IPS-18c (cell line): Measurements from ENCODE around the gene TOM1.

ENCODE experiments used
- H3K4me3 ChIP-seq: 2 replicates; pipeline ENCODE4 v1.7.0; 2013; ENCODE audit warnings: low read depth, mild to moderate bottlenecking, low read length, moderate library complexity; ENCODE audit not compliant: insufficient read depth
- H3K9me3 ChIP-seq: one replicate; pipeline ENCODE4 v1.6.1; 2013; ENCODE audit warnings: mild to moderate bottlenecking, low read length, moderate library complexity; ENCODE audit not compliant: control insufficient read depth, insufficient read depth

Gene TOM1

DNA sequence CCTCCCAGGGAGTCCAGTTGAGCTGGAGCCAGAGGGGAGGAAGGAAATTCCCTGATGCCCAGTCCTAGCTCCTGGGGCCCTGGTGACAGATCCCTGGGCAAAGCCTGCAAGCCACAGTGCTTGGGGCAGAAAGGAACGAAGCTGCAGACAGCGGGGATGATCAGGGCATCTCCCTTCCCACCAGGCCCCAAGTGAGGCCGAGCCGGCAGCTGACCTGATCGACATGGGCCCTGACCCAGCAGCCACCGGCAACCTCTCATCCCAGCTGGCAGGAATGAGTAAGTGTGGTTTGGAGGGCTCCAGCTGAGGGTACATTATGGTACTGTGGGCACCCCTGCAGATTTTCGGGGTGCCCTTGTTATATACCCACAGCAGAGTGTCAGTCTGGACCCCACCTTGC, 33.5 kb downstream of the TOM1 start:
- no peak overlapping the region for H3K4me3 ChIP-seq
- no peaks in the 10 kb centered on the region for H3K9me3 ChIP-seq

DNA sequence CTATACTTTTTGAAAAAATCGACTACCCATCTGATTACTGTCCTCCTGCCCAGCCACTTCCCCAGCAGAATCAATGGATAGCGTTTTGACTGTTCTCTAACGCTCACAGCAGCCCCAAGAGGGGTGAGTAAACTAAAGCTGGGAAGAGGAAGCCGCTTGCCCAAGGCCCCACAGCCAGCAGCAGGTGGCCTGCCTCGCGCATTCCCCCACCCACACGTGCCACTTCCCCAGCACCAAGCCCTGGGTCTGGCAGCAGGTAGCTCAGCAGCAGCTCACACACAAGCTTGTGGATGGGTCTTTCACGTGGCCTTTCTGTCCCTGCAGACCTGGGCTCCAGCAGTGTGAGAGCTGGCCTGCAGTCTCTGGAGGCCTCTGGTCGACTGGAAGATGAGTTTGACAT, 34.3 kb downstream of the TOM1 start:
- Histone ChIP-seq H3K4me3 (no peak overlapping the region), H3K9me3 (no peaks in the 10 kb centered on the region)

- no peaks in the 10 kb centered on the region for H3K9me3 ChIP-seq
- no peak overlapping the region for H3K4me3 ChIP-seq
Observed at GRCh38 chr22:35335468-35335867, 35.8 kb downstream of the TOM1 start.

- H3K9me3 ChIP-seq = no peaks in the 10 kb centered on the region
- no peak overlapping the region for H3K4me3 ChIP-seq
Observed at GRCh38 chr22:35335936-35336781, 36.5 kb downstream of the TOM1 start.

DNA sequence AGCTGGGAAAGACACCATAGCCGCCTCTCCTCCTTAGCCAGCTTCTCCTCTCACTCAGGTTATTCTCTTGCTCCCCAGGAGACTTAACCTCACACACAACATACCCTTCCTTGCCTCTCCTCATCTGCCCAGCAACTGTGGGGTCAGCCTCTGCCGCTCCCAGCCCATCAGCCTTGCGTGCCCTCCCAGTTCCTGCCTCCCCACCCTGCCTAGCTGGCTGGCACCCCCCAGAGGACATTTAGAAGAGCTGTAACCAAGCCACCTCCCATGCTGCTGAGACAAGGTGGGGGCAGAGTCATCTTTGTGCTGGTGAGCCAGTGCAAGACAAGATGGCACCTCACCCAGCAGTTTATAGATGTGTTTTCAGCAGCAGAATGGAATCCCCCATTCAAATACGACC, 38.2 kb downstream of the TOM1 start:
- Histone ChIP-seq H3K4me3 (no peak overlapping the region), H3K9me3 (no peaks in the 10 kb centered on the region)

DNA sequence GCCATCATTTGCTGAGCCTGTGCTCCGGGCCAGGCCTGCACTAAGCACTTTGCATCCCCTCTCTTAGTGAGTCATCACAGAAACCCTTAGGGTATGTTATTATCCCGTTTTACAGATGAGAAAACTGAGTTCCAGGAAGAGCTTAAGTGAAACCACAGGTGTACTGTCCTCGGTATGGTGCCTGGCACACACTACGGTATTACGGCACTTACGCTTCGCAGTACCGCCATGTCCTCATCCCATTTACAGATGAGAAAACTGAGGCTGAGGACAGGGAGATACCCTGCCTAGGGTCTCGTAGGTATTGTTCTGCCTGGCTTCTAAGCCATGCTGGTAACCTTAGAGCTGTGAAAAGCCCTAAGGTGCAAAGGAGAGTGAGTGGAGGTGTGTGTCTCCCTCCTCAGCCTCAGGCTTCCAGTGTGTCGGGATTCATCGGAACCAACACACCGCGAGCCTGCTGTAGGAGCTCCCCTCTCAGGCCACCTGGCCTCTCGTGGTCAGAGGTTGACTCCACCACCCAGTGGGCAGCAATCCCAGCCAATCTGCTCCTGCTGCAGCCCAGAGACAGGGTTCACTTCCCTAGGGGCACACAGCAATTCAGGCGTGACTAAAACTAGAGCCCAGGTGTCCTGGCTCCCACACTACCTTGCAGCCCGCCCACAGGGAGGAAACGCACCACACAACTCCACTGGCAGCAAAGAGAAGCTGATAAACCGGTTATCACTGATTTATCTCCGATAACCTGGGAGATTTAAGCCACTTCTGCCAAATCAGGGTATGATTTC, 41.6 kb downstream of the TOM1 start:
- Histone ChIP-seq H3K9me3 (no peaks in the 10 kb centered on the region), H3K4me3 (no peak overlapping the region)

- H3K4me3 ChIP-seq = no peak overlapping the region
Observed at GRCh38 chr22:35342390-35342789, 42.7 kb downstream of the TOM1 start.

DNA sequence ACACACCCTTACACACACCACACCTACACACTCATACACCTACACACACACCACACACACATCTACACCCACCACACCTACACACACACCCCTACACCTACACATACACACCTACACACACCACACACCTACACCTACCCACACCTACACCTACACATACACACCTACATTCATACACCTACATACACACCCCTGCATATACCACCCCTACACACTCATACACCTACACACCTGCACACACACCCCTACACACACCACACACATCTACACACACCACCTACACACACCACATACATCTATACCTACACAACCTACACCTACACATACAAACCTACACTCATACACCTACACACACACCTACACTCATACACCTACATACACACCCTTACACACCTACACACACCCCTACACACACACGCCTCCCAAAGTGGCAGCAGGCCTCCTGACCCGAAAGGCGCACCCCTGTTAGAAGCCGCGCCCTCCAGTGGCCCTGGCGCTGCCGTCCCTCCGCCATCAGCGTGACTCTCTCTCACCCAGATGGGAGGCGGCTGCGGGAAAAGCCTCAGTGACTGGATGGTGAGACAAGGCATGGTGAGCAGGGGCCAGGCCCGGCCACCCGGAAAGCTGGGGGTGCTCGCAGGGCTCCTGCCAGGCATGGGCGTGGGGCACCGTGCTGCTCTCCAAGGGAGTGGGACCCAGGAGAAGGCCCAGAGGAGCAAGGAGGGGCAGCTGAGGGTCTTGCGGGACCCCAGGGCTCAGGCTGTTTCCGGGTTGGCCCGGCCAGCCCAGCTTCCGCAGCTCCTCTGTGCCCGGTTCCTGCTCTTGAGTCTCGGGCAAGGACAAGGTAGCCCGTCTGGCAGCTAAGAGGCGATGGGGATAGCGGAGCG, 44.2 kb downstream of the TOM1 start:
- H3K4me3 ChIP-seq = no peak overlapping the region
- peaks cover under 1% of the 10 kb centered on the region for H3K9me3 ChIP-seq

More at GRCh38 chr22:35342390-35342789, 42.7 kb downstream of the TOM1 start:
- no peaks in the 10 kb centered on the region for H3K9me3 ChIP-seq

DNA sequence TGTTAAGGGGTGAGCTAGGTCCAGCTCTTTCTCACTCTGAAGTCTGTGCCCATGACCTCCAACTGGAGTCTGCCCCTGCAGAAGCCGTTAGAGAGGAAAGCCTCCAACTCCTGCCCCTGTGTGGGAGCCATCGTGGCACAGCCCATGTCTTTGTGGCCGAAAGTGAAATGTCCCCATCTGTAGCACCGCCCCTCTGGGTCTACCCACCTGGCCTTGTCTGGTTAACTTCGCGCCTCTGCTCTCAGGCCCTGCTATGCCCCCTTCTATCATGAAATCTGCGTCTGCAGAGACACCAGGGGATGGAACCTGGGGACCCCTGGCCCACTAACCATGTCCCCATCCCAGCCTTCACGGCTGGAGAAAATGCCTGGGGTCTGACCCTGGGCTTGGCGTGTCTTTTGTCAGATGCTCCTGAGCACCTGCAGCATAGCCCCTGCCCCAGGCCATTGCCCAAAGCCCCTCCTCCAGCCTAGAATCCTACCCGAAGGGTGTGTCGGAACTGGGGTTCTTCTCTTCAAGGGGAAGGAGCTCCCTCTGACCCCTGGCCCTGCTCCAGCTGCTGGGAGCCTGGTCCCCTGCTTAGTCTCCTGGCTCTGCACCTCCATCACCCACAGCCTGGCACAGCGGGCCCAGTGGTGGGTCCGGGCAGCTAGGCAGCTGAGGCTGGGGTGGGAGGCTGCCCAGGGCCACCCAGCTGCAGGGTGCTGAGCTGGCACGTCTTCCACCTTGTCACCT, 45.4 kb downstream of the TOM1 start:
- peaks cover 2% of the 10 kb centered on the region for H3K9me3 ChIP-seq
- no peak overlapping the region for H3K4me3 ChIP-seq

DNA sequence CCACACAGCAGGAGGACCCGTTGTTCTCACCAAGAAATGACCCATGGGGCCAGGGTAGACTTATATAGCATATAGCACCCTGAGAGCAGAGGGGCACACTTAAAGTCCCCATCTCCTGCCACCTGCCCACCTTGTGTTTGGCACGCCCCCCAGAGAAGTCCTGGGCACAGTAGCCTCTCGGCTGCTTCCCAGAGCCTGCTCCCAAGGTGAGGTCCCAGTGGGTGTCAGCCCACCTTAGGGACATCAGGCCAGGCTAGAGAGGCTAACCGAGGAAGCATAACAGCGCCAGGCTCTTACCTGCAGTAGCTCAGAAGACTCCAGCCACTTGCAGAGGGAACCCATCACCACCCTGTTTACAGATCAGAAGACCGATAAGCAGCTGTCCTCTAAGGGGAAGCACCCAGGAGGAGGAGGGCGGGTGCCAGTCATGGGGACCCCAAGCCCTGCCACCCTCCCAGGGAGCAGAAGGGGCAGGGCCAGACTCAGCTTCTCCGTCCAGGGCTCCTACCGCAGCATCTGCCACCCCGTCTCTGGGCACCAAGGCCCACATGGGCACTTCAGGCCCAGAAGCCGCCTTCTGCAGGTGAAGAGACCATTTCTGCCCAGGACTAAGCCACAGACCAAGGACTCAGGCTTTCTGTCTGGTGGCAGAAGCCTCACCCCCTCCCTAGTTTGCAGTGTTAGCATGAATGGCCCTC, 46.3 kb downstream of the TOM1 start:
- Histone ChIP-seq H3K9me3 (peaks cover 2% of the 10 kb centered on the region), H3K4me3 (no peak overlapping the region)

- peaks cover 2% of the 10 kb centered on the region for H3K9me3 ChIP-seq
Observed at GRCh38 chr22:35346596-35347220, 47.0 kb downstream of the TOM1 start.

DNA sequence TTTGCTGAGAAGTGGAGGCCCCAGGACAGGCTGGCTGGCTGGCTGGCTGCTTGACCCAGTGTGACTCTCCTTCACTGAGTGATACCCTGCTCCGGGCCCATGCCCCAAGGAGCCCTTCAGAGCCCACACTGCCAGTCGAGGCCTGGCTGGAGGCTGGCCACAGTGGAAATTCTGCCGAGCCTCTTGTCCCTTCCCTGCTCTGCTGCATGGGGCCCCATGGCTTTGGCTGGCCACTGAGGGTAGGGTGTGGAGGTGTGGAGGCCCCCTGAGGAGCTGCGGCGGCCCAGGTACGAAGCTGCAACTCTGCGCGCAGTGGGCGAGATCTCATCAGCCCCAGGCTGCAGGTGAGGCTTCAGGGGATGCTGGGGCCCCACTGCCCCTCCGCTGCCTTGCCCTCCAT, 47.8 kb downstream of the TOM1 start:
- H3K4me3 ChIP-seq = no peak overlapping the region
- H3K9me3 ChIP-seq = peaks cover 2% of the 10 kb centered on the region

More at GRCh38 chr22:35346596-35347220, 47.0 kb downstream of the TOM1 start:
- no peak overlapping the region for H3K4me3 ChIP-seq

DNA sequence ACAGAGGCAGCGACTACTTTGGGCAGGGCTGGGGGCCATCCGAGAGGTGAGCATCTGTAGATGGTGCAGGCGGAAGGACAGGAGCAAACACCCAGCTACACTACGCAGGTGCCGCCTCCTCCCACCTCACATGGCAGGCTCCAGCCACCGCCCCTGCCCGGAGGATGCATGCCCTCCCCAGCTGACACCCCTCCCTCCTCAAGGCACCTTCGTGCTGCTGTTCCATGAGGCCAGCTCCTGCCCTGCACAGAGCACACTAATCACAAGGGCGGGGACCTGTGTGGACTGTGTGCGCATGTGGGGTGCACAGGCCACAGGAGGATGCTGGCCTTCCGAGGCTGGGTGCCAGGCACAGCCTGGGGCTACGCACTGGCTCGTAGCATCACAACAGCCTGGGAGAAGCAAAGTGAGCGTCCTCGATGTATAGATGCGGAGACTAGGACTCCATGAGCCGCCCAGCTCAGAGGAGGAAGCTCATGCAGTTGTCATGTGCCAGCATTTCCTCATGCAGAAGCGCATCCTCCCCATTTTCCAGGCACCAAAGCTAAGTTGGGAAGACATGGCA, 48.4 kb downstream of the TOM1 start:
- Histone ChIP-seq H3K4me3 (no peak overlapping the region), H3K9me3 (peaks cover 2% of the 10 kb centered on the region)

DNA sequence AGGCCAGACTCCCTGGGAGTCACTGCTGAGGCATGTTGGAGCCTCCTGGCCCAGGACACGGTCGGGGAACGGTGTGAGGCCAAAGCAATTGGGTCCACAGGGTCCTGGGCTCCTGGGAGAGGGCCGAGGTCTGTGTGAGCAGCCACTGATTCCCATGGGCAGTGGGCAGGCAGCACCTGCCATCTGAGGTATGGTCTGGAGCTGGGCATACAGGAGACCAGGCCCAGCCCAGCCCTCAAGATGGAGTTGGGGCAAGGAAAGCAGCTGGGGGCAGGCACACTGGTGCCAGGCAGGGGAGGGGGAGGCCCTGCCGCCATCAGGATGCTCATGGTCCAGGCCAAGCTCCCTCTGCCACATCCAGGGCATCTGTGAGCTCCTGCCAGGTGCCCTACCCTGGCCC, 49.0 kb downstream of the TOM1 start:
- Histone ChIP-seq H3K4me3 (no peak overlapping the region), H3K9me3 (peaks cover 2% of the 10 kb centered on the region)

DNA sequence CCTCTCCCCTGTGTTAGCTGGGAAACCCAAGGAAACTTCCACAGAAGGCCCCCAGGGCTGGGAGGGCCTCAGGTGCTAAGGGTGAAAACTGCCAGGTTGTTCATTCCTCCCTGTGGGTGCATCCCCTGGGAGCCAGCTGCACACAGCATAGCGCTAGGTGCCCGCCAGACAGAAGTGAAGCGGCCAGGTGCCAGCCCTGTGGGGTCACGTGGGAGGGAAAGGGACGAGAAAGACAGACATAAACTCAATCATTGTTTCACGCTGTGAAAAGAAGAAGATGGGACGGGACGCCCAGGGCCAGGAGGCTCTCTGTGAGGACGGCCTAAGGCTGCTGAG, 49.6 kb downstream of the TOM1 start:
- Histone ChIP-seq H3K9me3 (peaks cover 2% of the 10 kb centered on the region), H3K4me3 (no peak overlapping the region)
